ENCODE data around the gene RNASEH2B.

DNA sequence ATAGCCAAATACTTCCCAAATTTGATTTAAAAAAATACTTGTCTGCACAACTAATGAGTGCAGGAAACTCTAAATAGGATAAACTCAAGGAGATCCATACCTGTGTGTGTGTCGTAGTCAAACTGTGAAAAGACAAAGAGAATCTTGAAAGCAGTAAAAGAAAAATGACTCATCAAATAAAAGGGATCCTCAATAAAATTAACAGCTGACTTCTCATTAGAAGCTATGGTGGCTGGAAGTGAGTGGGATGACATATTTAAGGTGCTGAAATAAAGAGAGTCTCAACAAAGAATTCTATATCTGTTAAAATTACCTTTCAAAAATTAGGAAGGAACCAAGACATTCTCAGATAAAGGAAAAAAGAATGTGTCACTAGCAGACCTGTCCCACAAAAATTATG, 13.7 kb downstream of the RNASEH2B start:
- TF ChIP-seq, protein P1, sequence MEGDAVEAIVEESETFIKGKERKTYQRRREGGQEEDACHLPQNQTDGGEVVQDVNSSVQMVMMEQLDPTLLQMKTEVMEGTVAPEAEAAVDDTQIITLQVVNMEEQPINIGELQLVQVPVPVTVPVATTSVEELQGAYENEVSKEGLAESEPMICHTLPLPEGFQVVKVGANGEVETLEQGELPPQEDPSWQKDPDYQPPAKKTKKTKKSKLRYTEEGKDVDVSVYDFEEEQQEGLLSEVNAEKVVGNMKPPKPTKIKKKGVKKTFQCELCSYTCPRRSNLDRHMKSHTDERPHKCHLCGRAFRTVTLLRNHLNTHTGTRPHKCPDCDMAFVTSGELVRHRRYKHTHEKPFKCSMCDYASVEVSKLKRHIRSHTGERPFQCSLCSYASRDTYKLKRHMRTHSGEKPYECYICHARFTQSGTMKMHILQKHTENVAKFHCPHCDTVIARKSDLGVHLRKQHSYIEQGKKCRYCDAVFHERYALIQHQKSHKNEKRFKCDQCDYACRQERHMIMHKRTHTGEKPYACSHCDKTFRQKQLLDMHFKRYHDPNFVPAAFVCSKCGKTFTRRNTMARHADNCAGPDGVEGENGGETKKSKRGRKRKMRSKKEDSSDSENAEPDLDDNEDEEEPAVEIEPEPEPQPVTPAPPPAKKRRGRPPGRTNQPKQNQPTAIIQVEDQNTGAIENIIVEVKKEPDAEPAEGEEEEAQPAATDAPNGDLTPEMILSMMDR (IDR thresholded peaks at IDR 0.05; ENCODE audit: insufficient read depth, low read length, poor library complexity, severe bottlenecking), result no peak
- no peak for TF ChIP-seq EZH2phosphoT487 (conservative IDR thresholded peaks at IDR 0.05; ENCODE audit: low read length)

Measured in SU-DHL-6 (cell line).